Thyroid gland (tissue), 4 donors: ENCODE measurements around the gene TESK2. TPM values are rescaled to one million over a fixed set of nuclear protein-coding genes. Genes with fewer than 3 reads are reported as not detected.

ENCODE experiments used
- DNase-seq, 2 donors: peaks; one replicate each; pipeline ENCODE4 v3.0.0-alpha.2; 2019
- H3K27ac ChIP-seq, 3 donors: fragments of 200-600 bp; sonication (generic); 1 replicate in 2 of 3; 2 replicates in 1 of 3; pipeline ENCODE4 v1.5.1; 2016 to 2019; ENCODE audit warnings: mild to moderate bottlenecking in 1 of 3, moderate library complexity in 1 of 3
- H3K27me3 ChIP-seq: fragments of 200-600 bp; sonication (generic); one replicate; pipeline ENCODE4 v1.5.1; 2019
- H3K36me3 ChIP-seq, 2 donors: fragments of 200-600 bp; sonication (generic); one replicate each; pipeline ENCODE4 v1.5.1; 2016 to 2019
- H3K4me1 ChIP-seq, 2 donors: fragments of 200-600 bp; sonication (generic); one replicate each; pipeline ENCODE4 v1.5.1; 2017 to 2019
- H3K4me3 ChIP-seq, 3 donors: fragments of 200-600 bp; sonication (generic); replicated peaks in 1 of 3; 1 replicate in 2 of 3; 2 replicates in 1 of 3; pipeline ENCODE4 v1.5.1; 2016; ENCODE audit warnings: mild to moderate bottlenecking in 1 of 3
- H3K9me3 ChIP-seq: fragments of 200-600 bp; sonication (generic); one replicate; pipeline ENCODE4 v1.5.1; 2017
- CTCF ChIP-seq, 6 experiments: fragments of 200-600 bp in 3 of 6; fragments of 450-650 bp in 3 of 6; sonication (generic) in 3 of 6; IDR thresholded peaks; one replicate each; pipeline ENCODE4 v1.5.1; 2016 to 2019; ENCODE audit warnings: antibody characterized with exemption in 6 of 6, mild to moderate bottlenecking in 2 of 6, inconsistent platforms in 1 of 6, moderate library complexity in 1 of 6
- POLR2A ChIP-seq, 2 donors: fragments of 450-650 bp; IDR thresholded peaks; one replicate each; pipeline ENCODE4 v1.6.1; 2017; ENCODE audit warnings: antibody characterized with exemption in 2 of 2, mild to moderate bottlenecking in 2 of 2, moderate library complexity in 1 of 2
- WGBS, 2 donors: methylation state at CpG; one replicate each; pipeline ENCODE4 v1.1.5; 2017; 5-methylcytosine and 5-hydroxymethylcytosine counted together
- intact Hi-C: fragments of 100-400 bp; cut with DNase I; formaldehyde crosslinking; loops from one replicate; pipeline ENCODE4 v1.15.1; 2023
- total RNA-seq, 4 donors: library from RNA; depleted of rRNA; stranded (reverse); fragments of >200 nt; gene quantifications; one replicate each; pipeline ENCODE4 v1.2.3, GENCODE V29; 2016

The TESK2 gene
- total RNA-seq, 4 donors from 2014 or later = 4.8 to 5.7 (median 5.5) TPM

GRCh38 chr1:45498279-45498678, 7.3 kb upstream of the TESK2 start:
- Histone ChIP-seq H3K36me3 (no peaks in the 10 kb centered on the region), H3K27me3 (no peaks in the 10 kb centered on the region), H3K27ac (no peak overlapping the region), H3K9me3 (no peaks in the 10 kb centered on the region), H3K4me1 (peaks cover 15 to 24% of the 10 kb centered on the region in 2 donors), H3K4me3 (no peak overlapping the region)
- DNase-seq = no peak
- TF ChIP-seq CTCF (IDR thresholded peaks at IDR 0.05) (no peak), POLR2A (IDR thresholded peaks at IDR 0.05) (no peak)
- intact Hi-C loops = loop anchor here (5.0 kb wide), 1 partner anchor 486 kb away; the partner anchor contains the start of genes HECTD3 and UROD

GRCh38 chr1:45493116-45493697, 2.2 kb upstream of the TESK2 start:
- no peak overlapping the region for H3K4me3 ChIP-seq
- DNase-seq = peak; percentile 53 to 57
- peaks cover 0 to 5% of the 10 kb centered on the region in 2 donors for H3K4me1 ChIP-seq
- no peaks in the 10 kb centered on the region for H3K9me3 ChIP-seq
- no peaks in the 10 kb centered on the region for H3K36me3 ChIP-seq
- TF ChIP-seq POLR2A (IDR thresholded peaks at IDR 0.05) (no peak), CTCF (IDR thresholded peaks at IDR 0.05) (peak; percentile 30 to 68 (median 56))
- no peak overlapping the region for H3K27ac ChIP-seq
- no peaks in the 10 kb centered on the region for H3K27me3 ChIP-seq
- intact Hi-C loops = loop anchor here (2.0 to 5.0 kb wide), 2 partner anchors 132 to 191 kb away; no protein-coding TSS in a partner anchor
- 73 to 78% methylated on average over 2 of the region's 2 CpGs for WGBS, 2 donors

- intact Hi-C loops = loop anchor here (2.0 to 5.0 kb wide), 2 partner anchors 132 to 190 kb away; no protein-coding TSS in a partner anchor
- WGBS, 2 donors = 88 to 93% methylated on average over 3 of the region's 3 CpGs
Observed at GRCh38 chr1:45492691-45493090, 1.7 kb upstream of the TESK2 start.

GRCh38 chr1:45491487-45492260, 711 bp upstream of the TESK2 start:
- TF ChIP-seq POLR2A (IDR thresholded peaks at IDR 0.05) = no peak
- no peak for TF ChIP-seq CTCF (IDR thresholded peaks at IDR 0.05)
- H3K27me3 ChIP-seq = no peaks in the 10 kb centered on the region
- H3K9me3 ChIP-seq = no peaks in the 10 kb centered on the region
- H3K4me3 ChIP-seq = peak overlapping the region in 1 of 3 donors; percentile 9
- DNase-seq = no peak
- H3K36me3 ChIP-seq = no peaks in the 10 kb centered on the region
- WGBS, 2 donors = 42 to 43% methylated on average over 18 to 19 of the region's 19 CpGs
- H3K27ac ChIP-seq = no peak overlapping the region
- intact Hi-C loops = loop anchor here (2.0 to 5.0 kb wide), 2 partner anchors 131 to 189 kb away; no protein-coding TSS in a partner anchor
- peaks cover 0 to 5% of the 10 kb centered on the region in 2 donors for H3K4me1 ChIP-seq

More at GRCh38 chr1:45492691-45493090, 1.7 kb upstream of the TESK2 start:
- H3K27me3 ChIP-seq = no peaks in the 10 kb centered on the region
- peaks cover 0 to 5% of the 10 kb centered on the region in 2 donors for H3K4me1 ChIP-seq
- H3K36me3 ChIP-seq = no peaks in the 10 kb centered on the region
- no peak for TF ChIP-seq CTCF (IDR thresholded peaks at IDR 0.05)
- no peak for TF ChIP-seq POLR2A (IDR thresholded peaks at IDR 0.05)
- no peak overlapping the region for H3K27ac ChIP-seq
- H3K9me3 ChIP-seq = no peaks in the 10 kb centered on the region
- no peak overlapping the region for H3K4me3 ChIP-seq
- no peak for DNase-seq
